AG04450 (cell line): Measurements from ENCODE around the gene P2RY8. TPM values are rescaled to one million over a fixed set of nuclear protein-coding genes. Genes with fewer than 3 reads are reported as not detected.
"Not testable (repeated sequence)": the region's sequence is repeated elsewhere in the genome, so short reads cannot be mapped to it uniquely, and the experiment has no call there.

Experiments used
- CTCF ChIA-PET: fragments of 300-600, 350-600 bp; formaldehyde crosslinking; extraction: SDS; loops from one replicate; lab custom pipeline; 2022; ENCODE audit warnings: antibody characterized with exemption, inconsistent platforms; lab: Charles Lee
- POLR2A ChIA-PET: fragments of 350-600 bp; formaldehyde crosslinking; extraction: SDS; loops from one replicate; lab custom pipeline; 2021; ENCODE audit warnings: antibody characterized with exemption, inconsistent platforms; lab: Yijun Ruan, JAX
- DNase-seq: peaks from one replicate; pipeline ENCODE4 v3.0.0-alpha.2; 2011; ENCODE audit warnings: low read depth, low spot score
- H3K27ac ChIP-seq: one replicate; pipeline ENCODE4 v1.5.1; 2012; ENCODE audit warnings: low read depth, low read length, control low read depth
- H3K27me3 ChIP-seq: one replicate; pipeline ENCODE4 v1.6.0; 2012; ENCODE audit warnings: low read length; ENCODE audit not compliant: control insufficient read depth, insufficient read depth
- H3K4me3 ChIP-seq: 2 replicates; pipeline ENCODE4 v1.5.1; 2011; ENCODE audit warnings: mild to moderate bottlenecking, low read depth, low read length, control low read depth
- H3K9me3 ChIP-seq: 2 replicates; pipeline ENCODE4 v1.5.1; 2012; ENCODE audit warnings: low read length; ENCODE audit not compliant: control insufficient read depth, insufficient read depth
- polyA plus RNA-seq: library from polyadenylated mRNA; depleted of rRNA; stranded (reverse); fragments of >200 nt; gene quantifications from 2 replicates; pipeline ENCODE4 v1.2.3, GENCODE V29; 2011
- TF ChIP-seq, protein P1 (sequence below): IDR thresholded peaks from 2 replicates; pipeline ENCODE4 v1.5.1; 2011; ENCODE audit warnings: low read depth, low read length, control low read depth, inconsistent platforms

Gene P2RY8
- polyA plus RNA-seq, 1 experiment: not detected

DNA sequence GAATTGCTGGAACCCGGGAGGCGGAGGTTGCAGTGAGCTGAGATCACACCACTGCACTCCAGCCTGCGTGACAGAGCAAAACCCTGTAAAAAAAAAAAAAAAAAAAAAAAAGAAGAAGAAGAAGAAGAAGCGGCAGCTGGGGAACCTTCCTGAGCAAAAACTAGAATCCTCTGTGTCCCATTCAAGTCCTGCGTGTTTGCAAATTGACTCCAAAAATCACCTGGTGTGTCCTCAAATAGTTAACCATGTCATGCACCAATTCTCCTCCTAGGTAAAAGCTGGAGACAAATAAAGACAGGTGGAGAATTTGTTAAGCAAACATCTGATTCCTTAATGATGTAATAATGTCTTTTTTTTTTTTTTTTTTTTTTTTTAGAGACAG is 52.4 kb downstream of the P2RY8 start:
- no peak for DNase-seq

DNA sequence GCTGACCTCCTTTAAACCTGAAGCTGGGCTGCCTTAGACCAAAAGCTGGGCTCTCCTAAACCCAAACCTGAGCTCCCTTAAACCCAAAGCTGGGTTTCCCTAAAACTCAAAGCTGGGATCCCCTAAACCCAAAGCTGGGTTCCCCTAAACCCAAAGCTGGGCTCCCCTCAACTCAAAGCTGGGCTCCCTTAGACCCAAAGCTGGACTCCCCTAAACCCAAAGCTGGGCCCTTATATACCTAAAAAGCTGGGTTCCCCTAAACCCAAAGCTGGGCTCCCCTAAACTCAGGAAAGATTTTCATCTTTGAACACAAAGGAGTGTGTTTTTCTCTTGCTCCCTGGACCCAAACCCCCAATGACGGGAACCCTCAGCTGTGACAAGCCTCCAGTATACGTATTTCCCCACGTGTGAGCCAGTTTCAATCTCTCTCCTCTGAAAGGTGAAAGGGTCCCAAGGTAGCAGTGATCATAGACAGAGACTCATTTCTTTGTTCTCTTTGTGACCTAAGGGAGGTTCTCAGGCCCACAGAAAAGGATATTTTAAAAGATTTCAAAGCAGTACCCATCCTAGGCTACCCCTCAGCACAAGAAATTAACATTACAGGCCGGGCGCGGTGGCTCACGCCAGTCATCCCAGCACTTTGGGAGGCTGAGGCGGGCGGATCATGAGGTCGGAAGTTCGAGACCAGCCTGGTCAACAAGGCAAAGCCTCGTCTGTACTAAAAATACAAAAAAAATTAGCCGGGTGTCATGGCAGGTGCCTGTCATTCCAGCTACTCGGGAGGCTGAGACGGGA is 52.9 kb downstream of the P2RY8 start:
- H3K27ac ChIP-seq: no peak overlapping the region
- TF ChIP-seq, protein P1, sequence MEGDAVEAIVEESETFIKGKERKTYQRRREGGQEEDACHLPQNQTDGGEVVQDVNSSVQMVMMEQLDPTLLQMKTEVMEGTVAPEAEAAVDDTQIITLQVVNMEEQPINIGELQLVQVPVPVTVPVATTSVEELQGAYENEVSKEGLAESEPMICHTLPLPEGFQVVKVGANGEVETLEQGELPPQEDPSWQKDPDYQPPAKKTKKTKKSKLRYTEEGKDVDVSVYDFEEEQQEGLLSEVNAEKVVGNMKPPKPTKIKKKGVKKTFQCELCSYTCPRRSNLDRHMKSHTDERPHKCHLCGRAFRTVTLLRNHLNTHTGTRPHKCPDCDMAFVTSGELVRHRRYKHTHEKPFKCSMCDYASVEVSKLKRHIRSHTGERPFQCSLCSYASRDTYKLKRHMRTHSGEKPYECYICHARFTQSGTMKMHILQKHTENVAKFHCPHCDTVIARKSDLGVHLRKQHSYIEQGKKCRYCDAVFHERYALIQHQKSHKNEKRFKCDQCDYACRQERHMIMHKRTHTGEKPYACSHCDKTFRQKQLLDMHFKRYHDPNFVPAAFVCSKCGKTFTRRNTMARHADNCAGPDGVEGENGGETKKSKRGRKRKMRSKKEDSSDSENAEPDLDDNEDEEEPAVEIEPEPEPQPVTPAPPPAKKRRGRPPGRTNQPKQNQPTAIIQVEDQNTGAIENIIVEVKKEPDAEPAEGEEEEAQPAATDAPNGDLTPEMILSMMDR: no peak
- DNase-seq: no peak
- ChIA-PET POLR2A (no interaction called here), CTCF (no interaction called here)
- no peak overlapping the region for H3K4me3 ChIP-seq
- no peaks in the 10 kb centered on the region for H3K27me3 ChIP-seq
- peaks cover 43% of the 10 kb centered on the region for H3K9me3 ChIP-seq

More for the DNA sequence above, 52.4 kb downstream of the P2RY8 start:
- Histone ChIP-seq H3K9me3 (peaks cover 43% of the 10 kb centered on the region), H3K27me3 (no peaks in the 10 kb centered on the region), H3K4me3 (no peak overlapping the region), H3K27ac (no peak overlapping the region)
- POLR2A ChIA-PET: no interaction called here
- TF ChIP-seq, protein P1: no peak
- CTCF ChIA-PET: no interaction called here

DNA sequence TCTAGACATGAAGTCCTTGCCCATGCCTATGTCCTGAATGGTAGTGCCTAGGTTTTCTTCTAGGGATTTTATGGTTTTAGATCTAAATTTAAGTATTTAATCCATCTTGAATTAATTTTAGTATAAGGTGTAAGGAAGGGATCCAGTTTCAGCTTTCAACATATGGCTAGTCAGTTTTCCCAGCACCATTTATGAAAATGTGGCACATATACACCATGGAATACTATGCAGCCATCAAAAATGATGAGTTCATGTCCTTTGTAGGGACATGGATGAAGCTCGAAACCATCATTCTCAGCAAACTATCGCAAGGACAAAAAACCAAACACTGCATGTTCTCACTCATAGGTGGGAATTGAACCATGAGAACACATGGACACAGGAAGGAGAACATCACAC is 54.5 kb downstream of the P2RY8 start:
- H3K4me3 ChIP-seq, DNase-seq, H3K27me3 ChIP-seq, H3K27ac ChIP-seq, POLR2A ChIA-PET, CTCF ChIA-PET: not testable (repeated sequence)
- peaks cover 34% of the 10 kb centered on the region for H3K9me3 ChIP-seq

DNA sequence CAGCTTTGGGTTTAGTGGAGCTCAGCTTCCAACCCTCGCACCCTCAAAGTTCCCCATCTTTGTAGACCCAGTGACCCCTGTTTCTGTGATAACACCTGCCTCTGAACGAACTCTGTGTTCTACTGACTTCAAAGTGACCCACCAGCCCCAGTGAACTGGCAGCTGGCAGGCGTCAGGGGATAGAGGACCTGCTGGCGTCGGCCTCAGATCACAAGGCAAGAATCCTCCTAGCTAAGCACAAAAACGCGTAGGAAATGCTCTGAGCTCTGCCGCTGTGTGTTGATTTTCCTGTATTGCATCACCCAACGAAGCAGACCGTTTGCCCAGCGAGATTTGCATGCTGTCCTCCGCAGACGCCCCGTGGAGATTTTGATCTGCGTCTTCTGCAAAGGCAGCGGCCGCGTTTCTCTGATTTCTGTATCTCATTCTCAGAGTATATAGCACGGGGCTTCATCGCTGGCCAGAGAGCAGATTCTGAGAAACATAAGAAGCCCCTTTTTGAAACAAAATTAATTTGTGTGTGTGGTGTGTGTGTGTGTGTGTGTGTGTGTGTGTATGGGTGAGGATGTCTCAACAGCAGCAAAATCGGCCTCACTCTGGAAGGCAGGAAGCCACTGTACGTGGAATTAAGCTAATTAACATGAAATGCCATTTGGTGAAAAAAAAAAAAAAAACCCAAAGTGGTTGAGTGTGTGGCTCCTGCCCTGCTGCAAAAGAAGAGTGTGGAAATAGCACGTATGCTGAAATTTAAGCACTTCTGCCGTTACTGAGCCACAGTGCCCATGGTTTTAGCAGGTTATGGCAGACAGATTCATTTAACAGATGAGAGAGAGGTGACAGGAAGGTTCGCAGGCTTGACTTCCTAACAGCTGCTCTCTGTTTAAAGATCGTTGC is 55.1 kb downstream of the P2RY8 start:
- ChIA-PET CTCF (no interaction called here), POLR2A (no interaction called here)
- Histone ChIP-seq H3K4me3 (no peak overlapping the region; the same call in 1 of the 2 replicates), H3K27ac (peak overlapping the region; percentile 31), H3K9me3 (peaks cover 28% of the 10 kb centered on the region), H3K27me3 (no peaks in the 10 kb centered on the region)
- TF ChIP-seq, protein P1: no peak
- peak; percentile 33 for DNase-seq

DNA sequence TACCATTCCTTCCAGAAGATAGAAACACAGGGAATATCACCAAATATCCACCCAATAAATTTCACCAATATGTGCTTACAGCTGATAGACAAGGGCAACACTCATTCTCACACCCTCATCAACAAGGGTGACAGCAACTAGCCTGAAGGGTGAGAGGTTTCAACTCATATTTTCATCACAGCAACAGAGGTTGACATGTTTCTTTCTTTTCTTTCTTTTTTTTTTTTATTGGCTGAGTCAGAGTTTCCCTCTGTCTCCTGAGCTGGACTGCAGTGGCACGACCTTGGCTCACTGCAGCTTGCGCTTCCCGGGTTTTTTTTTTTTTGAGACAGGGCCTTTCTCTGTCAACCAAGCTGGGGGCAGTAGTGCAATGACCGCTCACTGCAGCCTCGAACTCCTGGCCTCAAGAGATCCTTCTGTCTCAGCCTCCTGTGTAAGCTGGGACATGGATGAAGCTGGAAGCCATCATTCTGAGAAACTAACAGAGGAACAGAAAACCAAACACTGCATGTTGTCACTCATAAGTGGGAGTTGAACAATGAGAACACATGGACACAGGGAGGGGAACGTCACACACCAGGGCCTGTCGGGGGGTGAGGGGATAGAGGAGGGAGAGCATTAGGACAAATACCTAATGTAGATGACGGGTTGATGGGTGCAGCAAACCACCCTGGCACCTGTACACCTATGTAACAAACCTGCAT is 56.8 kb downstream of the P2RY8 start:
- peaks cover 16% of the 10 kb centered on the region for H3K9me3 ChIP-seq
- ChIA-PET POLR2A (no interaction called here), CTCF (no interaction called here)
- no peak overlapping the region for H3K4me3 ChIP-seq
- no peak overlapping the region for H3K27ac ChIP-seq
- no peak for DNase-seq
- no peaks in the 10 kb centered on the region for H3K27me3 ChIP-seq
- TF ChIP-seq, protein P1: no peak
